AG09309 (cell line): Measurements from ENCODE around the gene CC2D2B.
A peak's percentile ranks its signal among the peaks of the same experiment; 100 is the strongest.
"Not testable (repeated sequence)": the region's sequence is repeated elsewhere in the genome, so short reads cannot be mapped to it uniquely, and the experiment has no call there.

ENCODE experiments used
- DNase-seq: peaks from one replicate; pipeline ENCODE4 v3.0.0-alpha.2; 2010; ENCODE audit warnings: low read depth
- H3K4me3 ChIP-seq: 2 replicates; pipeline ENCODE4 v1.5.1; 2011; ENCODE audit warnings: mild to moderate bottlenecking, low read depth, low read length, moderate library complexity; ENCODE audit not compliant: control insufficient read depth
- CTCF ChIP-seq: IDR thresholded peaks from 2 replicates; pipeline ENCODE4 v1.5.1; 2011; ENCODE audit warnings: mild to moderate bottlenecking, low read depth, low read length, inconsistent platforms; ENCODE audit not compliant: insufficient read depth, control insufficient read depth; ENCODE audit errors: missing control alignments

CC2D2B gene

GRCh38 chr10:95906677-95907455 is 909 bp upstream of the CC2D2B start:
- peak; percentile 18 for DNase-seq
- peak overlapping the region; percentile 84 for H3K4me3 ChIP-seq
- peak; percentile 30 for TF ChIP-seq CTCF

- TF ChIP-seq CTCF: no peak
- no peak for DNase-seq
- H3K4me3 ChIP-seq: no peak overlapping the region
Measured at GRCh38 chr10:95908450-95908849, 675 bp downstream of the CC2D2B start.

- no peak for TF ChIP-seq CTCF
- H3K4me3 ChIP-seq: no peak overlapping the region
- no peak for DNase-seq
Measured at GRCh38 chr10:95909561-95909960, 1.8 kb downstream of the CC2D2B start.

GRCh38 chr10:95916039-95916438 is 8.3 kb downstream of the CC2D2B start:
- not testable (repeated sequence) for DNase-seq, H3K4me3 ChIP-seq

- DNase-seq: no peak
- no peak for TF ChIP-seq CTCF
Measured at GRCh38 chr10:95920798-95921426, 13.1 kb downstream of the CC2D2B start.

GRCh38 chr10:95925033-95925432 is 17.3 kb downstream of the CC2D2B start:
- no peak overlapping the region for H3K4me3 ChIP-seq
- TF ChIP-seq CTCF: no peak
- no peak for DNase-seq

More at GRCh38 chr10:95920798-95921426, 13.1 kb downstream of the CC2D2B start:
- H3K4me3 ChIP-seq: no peak overlapping the region

GRCh38 chr10:95935429-95935828 is 27.7 kb downstream of the CC2D2B start:
- DNase-seq: no peak

More at GRCh38 chr10:95935429-95935828, 27.7 kb downstream of the CC2D2B start:
- no peak for TF ChIP-seq CTCF
- H3K4me3 ChIP-seq: no peak overlapping the region
